Esophagus muscularis mucosa (tissue), 3 donors: ENCODE results near the gene BRD3.

ENCODE experiments used
- CTCF ChIP-seq, 3 experiments: fragments of 200-600 bp in 2 of 3; fragments of 450-650 bp in 1 of 3; sonication (generic) in 2 of 3; IDR thresholded peaks; one replicate each; pipeline ENCODE4 v1.5.1; 2017 to 2019; ENCODE audit warnings: antibody characterized with exemption in 3 of 3, mild to moderate bottlenecking in 2 of 3, moderate library complexity in 1 of 3
- POLR2A ChIP-seq: fragments of 450-650 bp; IDR thresholded peaks from one replicate; pipeline ENCODE4 v1.6.1; 2017; ENCODE audit warnings: antibody characterized with exemption, moderate library complexity, mild to moderate bottlenecking, low read depth
- POLR2AphosphoS5 ChIP-seq, 2 donors: sonication (generic); formaldehyde crosslinking; IDR thresholded peaks; one replicate each; pipeline ENCODE4 v1.6.1; 2017; ENCODE audit warnings: antibody characterized with exemption in 2 of 2

GRCh38 chr9:134052491-134052890 is 15.3 kb downstream of the BRD3 start:
- TF ChIP-seq POLR2AphosphoS5 (IDR thresholded peaks at IDR 0.05) (no peak), CTCF (IDR thresholded peaks at IDR 0.05) (no peak), POLR2A (no peak)
